DMS153 treated with DMSO at 0.1 percent for 48 hours (cell line): ENCODE results near the gene CRAMP1.
A peak's percentile ranks its signal among the peaks of the same experiment; 100 is the strongest.
"Not testable (repeated sequence)": the region's sequence is repeated elsewhere in the genome, so short reads cannot be mapped to it uniquely, and the experiment has no call there.

ENCODE experiments used
- DNase-seq: peaks from one replicate; lab custom pipeline; 2025; ENCODE audit not compliant: unreplicated experiment; lab: John Stamatoyannopoulos, UW

The CRAMP1 gene

GRCh38 chr16:1709356-1709755 is 97.2 kb downstream of the CRAMP1 start:
- no peak for DNase-seq

- DNase-seq = no peak
Measured at GRCh38 chr16:1710811-1711507, 98.8 kb downstream of the CRAMP1 start.

GRCh38 chr16:1712791-1713261 is 100.7 kb downstream of the CRAMP1 start:
- no peak for DNase-seq

DNA sequence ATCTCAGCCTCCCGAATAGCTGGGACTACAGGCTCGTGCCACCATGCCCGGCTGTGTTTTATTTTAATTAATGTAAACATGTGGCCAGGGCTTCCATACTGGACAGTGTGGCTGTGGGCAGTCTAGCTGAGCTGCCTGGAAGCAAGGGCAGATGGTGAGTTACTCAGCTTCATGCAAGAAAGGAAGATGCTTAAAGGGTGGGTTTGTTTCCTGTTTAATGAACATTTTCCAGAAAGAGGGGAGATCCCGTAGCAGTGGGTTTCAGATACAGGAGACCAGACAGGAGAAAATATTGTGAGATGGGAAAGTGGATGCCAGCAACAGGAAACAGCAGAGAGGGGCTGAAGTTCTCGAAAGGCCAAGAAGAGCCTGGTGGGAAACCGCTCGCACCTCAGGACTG is 101.2 kb downstream of the CRAMP1 start:
- no peak for DNase-seq

- no peak for DNase-seq
Measured at GRCh38 chr16:1713933-1714332, 101.8 kb downstream of the CRAMP1 start.

- no peak for DNase-seq
Measured at GRCh38 chr16:1715220-1715619, 103.1 kb downstream of the CRAMP1 start.

- not testable (repeated sequence) for DNase-seq
Measured at GRCh38 chr16:1718236-1718635, 106.1 kb downstream of the CRAMP1 start.

GRCh38 chr16:1719559-1720229 is 107.5 kb downstream of the CRAMP1 start:
- DNase-seq = peak; percentile 13

- DNase-seq = no peak
Measured at GRCh38 chr16:1721372-1721771, 109.2 kb downstream of the CRAMP1 start.

DNA sequence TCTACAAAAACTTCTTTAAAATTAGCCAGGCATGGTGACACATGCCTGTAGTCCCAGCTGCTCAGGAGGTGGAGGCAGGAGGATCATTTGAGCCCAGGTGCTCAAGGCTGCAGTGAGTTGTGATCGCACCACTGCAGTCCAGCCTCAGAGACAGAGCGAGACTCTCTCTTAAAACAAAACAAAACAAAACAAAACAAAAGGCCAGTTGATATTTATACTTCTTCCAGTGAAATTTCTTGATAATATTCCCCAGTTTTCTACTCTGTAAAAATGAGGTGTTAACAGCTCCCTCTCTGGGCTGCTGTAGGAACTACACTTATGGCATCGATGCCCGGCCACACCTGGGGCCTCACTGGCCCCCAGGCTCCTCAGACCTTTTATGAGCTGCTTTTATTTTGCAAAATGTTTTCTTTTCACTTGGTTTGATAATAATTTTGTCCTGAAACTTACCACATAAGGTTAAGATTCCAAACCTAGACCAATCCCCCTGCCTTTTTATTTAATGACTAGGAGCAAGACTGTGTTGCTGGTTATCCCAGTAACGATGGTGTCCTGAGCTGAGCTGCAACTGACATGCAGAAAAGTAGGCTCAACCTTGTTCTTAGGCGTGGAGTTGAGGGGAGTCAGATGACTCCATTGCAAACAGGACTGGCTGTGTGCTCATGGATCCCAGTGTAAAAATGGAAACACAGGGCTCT is 111.4 kb downstream of the CRAMP1 start:
- peak; percentile 4 for DNase-seq

- DNase-seq = no peak
Measured at GRCh38 chr16:1724491-1724890, 112.3 kb downstream of the CRAMP1 start.

DNA sequence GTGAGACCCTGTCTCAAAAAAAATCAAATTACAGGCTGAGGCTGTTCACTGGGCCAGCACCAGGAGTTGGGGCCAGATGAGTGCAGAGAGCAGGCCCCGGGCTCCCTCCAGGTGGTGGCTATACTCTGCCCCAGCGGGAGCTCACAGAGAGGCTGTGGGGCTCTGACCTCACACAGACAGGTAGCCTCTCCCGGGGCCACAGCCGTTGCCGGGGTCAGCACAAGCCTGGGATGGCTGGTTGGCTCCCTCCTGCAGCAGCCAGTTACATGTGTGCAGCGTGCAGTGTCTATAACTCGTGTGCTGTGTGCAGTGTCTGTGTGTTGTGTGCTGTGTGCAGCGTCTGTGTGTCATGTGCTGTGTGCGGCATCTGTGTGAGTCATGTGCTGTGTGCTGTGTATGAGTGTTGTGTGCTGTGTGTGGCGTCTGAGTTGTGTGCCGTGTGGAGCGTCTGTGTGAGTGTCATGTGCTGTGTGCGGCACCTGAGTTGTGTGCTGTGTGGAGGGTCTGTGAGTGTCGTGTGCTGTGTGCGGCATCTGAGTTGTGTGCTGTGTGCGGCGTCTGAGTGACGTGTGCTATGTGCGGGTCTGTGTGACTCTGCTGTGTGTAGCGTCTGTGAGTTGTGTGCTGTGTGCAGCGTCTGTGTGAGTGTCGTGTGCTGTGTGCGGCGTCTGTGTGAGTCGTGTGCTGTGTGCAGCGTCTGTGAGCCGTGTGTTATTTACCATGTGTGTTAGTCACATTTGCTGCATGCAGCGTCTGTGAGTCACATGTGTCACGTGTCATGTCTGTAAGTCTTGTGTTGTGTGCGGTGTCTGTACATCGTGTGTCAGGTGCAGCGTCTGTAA is 114.7 kb downstream of the CRAMP1 start:
- no peak for DNase-seq
